T follicular helper cell (primary cell): ENCODE measurements around the gene SNX27.
"Not testable (repeated sequence)": the region's sequence is repeated elsewhere in the genome, so short reads cannot be mapped to it uniquely, and the experiment has no call there.

Experiments
- DNase-seq: peaks from one replicate; pipeline ENCODE4 v3.0.0-alpha.2; 2020; ENCODE audit warnings: low read depth

The SNX27 gene

DNA sequence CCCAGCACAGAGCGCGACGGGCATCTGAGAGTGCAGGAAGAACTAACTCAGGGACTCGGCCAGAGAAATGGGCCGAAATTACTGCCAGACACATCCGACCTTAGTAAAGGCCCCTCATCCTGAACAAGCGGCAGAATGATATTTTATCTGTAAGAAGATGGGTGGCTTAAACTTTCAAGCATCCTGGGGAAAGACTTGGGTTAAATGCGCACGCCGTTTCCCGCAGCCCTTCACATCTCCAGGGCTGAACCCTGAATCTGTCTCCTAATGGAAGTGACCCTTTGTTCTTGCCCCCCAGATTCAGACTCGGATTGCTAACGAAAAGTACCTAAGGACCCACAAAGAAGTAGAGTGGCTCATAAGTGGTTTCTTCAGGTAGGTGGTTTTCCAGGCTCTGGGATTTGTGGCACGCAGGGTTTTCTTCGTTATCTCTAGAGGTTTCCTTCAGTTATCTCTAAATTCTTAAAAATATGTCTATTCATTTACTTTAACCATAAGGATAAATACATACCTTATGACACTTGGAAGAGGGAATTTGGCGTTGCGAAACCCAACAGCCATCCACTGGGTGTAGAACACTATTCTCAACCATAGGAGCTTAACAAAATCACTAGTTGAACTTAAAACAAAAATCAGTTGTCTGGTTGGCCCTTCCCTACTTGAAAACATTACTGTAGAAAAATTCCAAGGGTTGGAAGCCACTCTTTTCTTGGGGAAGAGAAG lies 110.1 kb downstream of the SNX27 start:
- no peak for DNase-seq

DNA sequence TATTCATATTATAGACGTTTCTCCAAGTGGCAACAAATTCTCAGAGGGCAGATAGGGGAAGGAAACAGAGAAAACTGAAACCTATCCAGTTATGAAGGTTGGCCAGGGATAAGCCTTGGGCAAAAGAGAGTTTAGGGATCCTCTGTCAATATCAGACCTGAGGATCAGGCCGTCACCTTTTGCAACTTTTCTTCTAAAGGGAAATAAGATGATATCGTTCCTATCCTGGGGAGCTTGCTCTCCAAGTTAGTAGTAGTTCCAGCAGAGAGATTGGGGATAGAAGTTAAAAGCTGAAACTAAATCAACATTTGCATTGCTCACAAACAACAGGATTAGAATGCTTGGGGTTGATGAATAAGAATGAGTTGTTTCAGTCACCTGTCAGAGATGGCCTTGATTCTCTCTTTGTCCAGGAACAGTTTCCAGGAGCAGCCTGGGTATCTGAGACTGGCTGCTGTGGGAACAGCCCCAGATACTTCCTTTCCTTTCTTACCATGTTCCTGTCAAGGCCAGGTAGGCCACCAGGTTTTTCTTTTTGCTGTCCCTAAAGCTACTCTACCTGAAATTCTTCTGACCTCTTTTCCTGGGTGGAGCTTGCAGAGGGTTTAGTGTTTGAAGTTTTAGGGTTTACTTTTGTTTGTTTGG lies 112.0 kb downstream of the SNX27 start:
- DNase-seq: no peak

- DNase-seq: no peak
These were observed 116.6 kb downstream of the SNX27 start for GRCh38 chr1:151728151-151729054.

DNA sequence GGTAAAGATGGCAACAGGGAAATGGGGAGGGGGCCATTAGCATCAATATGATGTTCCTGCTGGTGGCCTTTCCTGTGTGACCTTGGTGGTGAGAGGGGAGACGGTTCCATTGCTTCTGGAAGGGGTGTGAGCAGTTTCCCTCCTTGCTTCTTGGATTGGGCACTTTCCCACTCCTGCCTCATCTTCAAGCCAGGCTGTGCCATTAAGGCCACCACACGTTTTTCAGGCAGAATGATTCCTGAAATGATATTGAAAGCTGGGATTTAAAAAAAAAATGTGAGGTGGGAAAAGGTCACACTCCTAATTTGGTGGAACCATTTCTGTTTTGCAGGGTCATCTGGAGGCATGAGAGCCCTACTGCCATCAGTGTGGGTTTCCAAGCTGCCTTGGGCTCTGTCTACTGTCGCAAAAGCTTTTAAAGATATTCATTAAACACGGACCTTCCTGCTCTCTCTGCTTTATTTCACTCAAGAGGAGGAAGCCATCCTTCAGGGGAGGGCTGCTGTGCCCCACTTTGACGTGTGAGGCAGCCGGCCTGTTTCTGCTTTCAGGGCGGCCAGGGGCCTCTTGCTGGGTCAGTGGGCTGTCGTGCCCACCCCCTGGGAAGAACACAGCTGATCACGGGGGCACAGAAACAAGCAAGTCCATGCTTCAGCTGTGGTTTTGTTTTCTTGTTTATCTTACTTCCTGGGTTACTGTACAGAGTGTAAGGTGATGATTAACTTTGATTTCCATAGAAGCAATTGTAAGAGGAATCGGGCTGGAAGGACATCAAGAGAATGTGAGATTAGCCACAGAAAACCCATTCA lies 117.5 kb downstream of the SNX27 start:
- DNase-seq: no peak

DNA sequence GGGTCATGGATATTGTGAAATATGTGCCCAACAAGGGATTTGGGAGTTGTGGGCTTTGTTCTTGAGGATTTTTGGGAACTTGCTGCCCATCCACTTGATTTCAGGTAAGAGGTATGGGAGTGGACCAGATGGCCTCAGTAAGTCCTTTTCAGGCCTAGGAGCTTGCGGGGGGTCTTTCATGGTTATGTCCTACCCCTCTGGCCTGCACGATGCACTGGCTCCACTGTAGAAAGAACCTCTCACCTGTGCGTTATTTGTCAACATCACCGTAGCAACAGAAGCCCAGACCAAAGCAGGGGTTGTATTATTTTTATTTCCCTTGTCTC lies 118.1 kb downstream of the SNX27 start:
- DNase-seq: no peak

DNA sequence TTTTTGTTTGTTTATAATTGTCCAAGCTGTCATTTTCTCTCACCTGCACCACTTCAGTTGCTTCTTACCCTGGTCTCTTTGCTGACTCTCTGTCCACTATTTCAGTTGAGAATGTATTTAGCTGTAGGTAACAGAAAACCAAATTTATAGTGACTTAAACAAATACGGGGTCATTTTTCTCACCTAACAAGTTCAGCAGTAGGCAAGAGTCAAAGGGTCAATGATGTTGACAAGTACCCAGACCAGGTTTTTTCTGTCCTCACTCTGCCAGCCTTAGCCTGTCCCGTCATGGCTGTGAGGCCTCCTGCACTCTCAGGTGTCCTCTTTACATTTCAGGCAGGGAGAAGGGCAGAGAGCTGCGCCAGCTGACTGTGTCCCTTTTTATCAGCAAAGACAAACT lies 121.3 kb downstream of the SNX27 start:
- no peak for DNase-seq

DNA sequence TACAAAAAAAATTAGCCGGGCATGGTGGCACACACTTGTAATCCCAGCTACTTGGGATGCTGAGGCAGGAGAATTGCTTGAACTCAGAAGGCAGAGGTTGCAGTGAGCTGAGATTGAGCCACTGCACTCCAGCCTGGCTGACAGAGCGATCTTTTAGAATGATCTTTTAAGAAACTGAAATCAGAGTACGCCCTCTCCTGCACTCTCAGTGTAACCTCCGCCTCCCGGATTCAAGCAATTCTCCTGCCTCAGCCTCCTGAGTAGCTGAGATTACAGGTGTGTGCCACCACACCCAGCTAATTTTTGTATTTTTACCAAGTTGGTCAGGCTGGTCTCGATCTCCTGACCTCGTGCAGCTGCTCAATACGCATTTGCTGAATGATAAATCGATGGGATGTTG lies 122.1 kb downstream of the SNX27 start:
- DNase-seq: not testable (repeated sequence)

- no peak for DNase-seq
These were observed 125.2 kb downstream of the SNX27 start for GRCh38 chr1:151737026-151737425.

GRCh38 chr1:151737479-151737878 lies 125.6 kb downstream of the SNX27 start:
- no peak for DNase-seq

DNA sequence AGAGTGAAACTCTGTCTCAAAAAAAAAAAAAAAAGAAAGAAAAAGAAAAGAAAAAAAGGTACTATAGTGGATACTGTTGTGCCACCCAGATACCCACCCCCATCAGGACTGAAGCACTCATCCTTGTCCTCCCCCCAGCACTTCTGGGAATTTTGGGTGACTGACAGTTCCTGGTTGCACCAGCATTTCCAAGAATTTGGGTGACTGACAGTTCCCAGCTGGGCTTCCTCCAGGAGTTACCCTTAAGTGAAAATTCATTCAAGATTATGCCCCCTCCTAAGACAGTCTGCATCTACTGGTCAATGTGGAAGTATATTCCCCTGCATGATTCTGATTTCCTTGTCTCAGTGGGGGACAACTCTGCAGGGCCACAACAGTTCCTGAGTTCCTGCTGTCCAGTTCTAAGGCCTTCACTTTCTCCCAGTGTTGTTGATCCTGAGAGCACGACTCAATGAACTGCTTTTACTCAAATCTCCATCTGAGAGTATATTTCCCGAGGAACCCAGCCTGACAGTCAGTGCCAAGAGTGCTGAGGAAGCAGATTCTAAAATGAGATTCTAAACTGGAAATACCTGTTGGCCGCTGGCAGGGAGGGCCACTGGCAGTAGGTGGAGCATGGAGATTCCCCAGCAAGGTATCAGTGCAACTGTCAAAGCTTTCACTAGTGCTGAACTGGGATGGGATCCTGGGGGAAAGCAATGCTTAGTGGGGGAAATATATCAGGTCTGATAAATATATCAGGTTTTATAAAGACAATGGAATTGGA lies 127.9 kb downstream of the SNX27 start:
- DNase-seq: no peak

DNA sequence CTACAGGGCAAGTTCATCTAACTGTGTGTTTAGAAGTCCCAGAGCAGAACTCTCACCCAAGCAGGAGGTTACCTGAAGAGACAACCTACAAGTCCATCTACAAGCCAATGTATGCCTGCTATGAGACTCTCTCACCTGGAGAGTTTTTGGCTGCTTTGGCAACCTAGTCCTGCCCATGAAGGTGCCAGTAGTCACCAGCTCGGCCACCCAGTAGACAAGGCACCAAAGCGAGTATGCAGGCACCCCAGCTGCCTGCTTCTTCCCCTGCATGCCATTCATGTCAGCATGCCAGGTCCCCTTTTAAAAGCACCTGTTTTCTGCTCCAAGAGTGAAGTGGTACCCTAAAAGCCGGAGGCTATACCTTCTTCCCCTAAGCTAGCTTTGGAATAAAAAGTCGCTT lies 129.7 kb downstream of the SNX27 start:
- DNase-seq: no peak
